H1 (cell line): Measurements from ENCODE around the gene NEURL1. TPM values are rescaled to one million over a fixed set of nuclear protein-coding genes. Genes with fewer than 3 reads are reported as not detected.
A peak's percentile ranks its signal among the peaks of the same experiment; 100 is the strongest.

Experiments
- CTCF ChIA-PET: fragments of 300-600 bp; sonication (Branson Sonifier 250); formaldehyde crosslinking; loops from one replicate; lab custom pipeline; 2021; ENCODE audit not compliant: partially characterized antibody; lab: Charles Lee
- POLR2A ChIA-PET: fragments of 300-600 bp; sonication (Branson Sonifier 250); formaldehyde crosslinking; loops from one replicate; lab custom pipeline; 2021; ENCODE audit warnings: inconsistent platforms; ENCODE audit not compliant: partially characterized antibody; lab: Charles Lee
- DNase-seq, 2 experiments: peaks; one replicate each; pipeline versions ENCODE4 v3.0.0 to v3.0.0-alpha.2; 2010 to 2022; ENCODE audit warnings: low spot score in 2 of 2, low read depth in 1 of 2, mixed read lengths in 1 of 2
- FAIRE-seq: peaks from 2 replicates; lab custom pipeline; 2011; peaks lifted over from hg19 to GRCh38; lab: Jason Lieb, UNC
- H2AFZ ChIP-seq: 2 replicates; pipeline ENCODE4 v1.8.1; 2012; ENCODE audit warnings: low read length, inconsistent platforms
- H2AK5ac ChIP-seq: 2 replicates; pipeline ENCODE4 v1.6.1; 2013; ENCODE audit warnings: low read depth, low read length
- H2BK120ac ChIP-seq: replicated peaks from 2 replicates; pipeline ENCODE3; 2013; ENCODE audit warnings: low read depth, low read length, inconsistent platforms
- H2BK12ac ChIP-seq: 2 replicates; pipeline ENCODE4 v1.6.1; 2013; ENCODE audit warnings: low read depth, low read length
- H2BK15ac ChIP-seq: 2 replicates; pipeline ENCODE4 v1.6.1; 2013; ENCODE audit warnings: low read length
- H2BK20ac ChIP-seq: 2 replicates; pipeline ENCODE4 v1.6.1; 2013; ENCODE audit warnings: low read length
- H2BK5ac ChIP-seq: 2 replicates; pipeline ENCODE4 v1.6.1; 2013; ENCODE audit warnings: low read depth, low read length
- H3K14ac ChIP-seq: 2 replicates; pipeline ENCODE4 v1.6.1; 2013; ENCODE audit warnings: inconsistent platforms; ENCODE audit not compliant: insufficient read length
- H3K18ac ChIP-seq: 2 replicates; pipeline ENCODE4 v1.6.1; 2013; ENCODE audit warnings: low read length; ENCODE audit errors: extremely low read depth
- H3K23ac ChIP-seq: 2 replicates; pipeline ENCODE4 v1.6.1; 2013; ENCODE audit warnings: inconsistent platforms; ENCODE audit not compliant: insufficient read length
- H3K23me2 ChIP-seq: 2 replicates; pipeline ENCODE4 v1.6.1; 2013; ENCODE audit warnings: low read depth, low read length
- H3K27ac ChIP-seq: 2 replicates; pipeline ENCODE4 v1.6.1; 2011; ENCODE audit warnings: low read depth, low read length, inconsistent platforms
- H3K27me3 ChIP-seq, 4 experiments: replicated peaks in 1 of 4; 1 replicate in 1 of 4; 2 replicates in 3 of 4; pipeline versions ENCODE4 v1.6.1 to v1.8.1; 2011 to 2013; ENCODE audit warnings: low read length in 3 of 4, mild to moderate bottlenecking in 3 of 4, inconsistent platforms in 2 of 4, mixed read lengths in 2 of 4, moderate library complexity in 1 of 4; ENCODE audit not compliant: control insufficient read depth in 3 of 4, insufficient read depth in 3 of 4; ENCODE audit errors: extremely low read depth in 1 of 4
- H3K36me3 ChIP-seq, 4 experiments: 2 replicates each; pipeline versions ENCODE4 v1.6.1 to v1.8.1; 2011 to 2013; ENCODE audit warnings: mild to moderate bottlenecking in 4 of 4, low read length in 3 of 4, moderate library complexity in 2 of 4, control low read depth in 1 of 4, inconsistent platforms in 1 of 4; ENCODE audit not compliant: insufficient read depth in 4 of 4, control insufficient read depth in 2 of 4
- H3K4ac ChIP-seq: replicated peaks from 2 replicates; pipeline ENCODE3; 2013; ENCODE audit warnings: low read length, low read depth, mixed read lengths, inconsistent platforms; ENCODE audit not compliant: insufficient read length
- H3K4me1 ChIP-seq, 4 experiments: replicated peaks in 1 of 4; 1 replicate in 1 of 4; 2 replicates in 3 of 4; pipeline versions ENCODE4 v1.6.1 to v1.8.1; 2011 to 2013; ENCODE audit warnings: low read length in 3 of 4, inconsistent platforms in 2 of 4, mixed read lengths in 1 of 4; ENCODE audit not compliant: insufficient read depth in 4 of 4, control insufficient read depth in 3 of 4
- H3K4me2 ChIP-seq, 2 experiments: 2 replicates each; pipeline versions ENCODE4 v1.6.1 to v1.8.1; 2011 to 2013; ENCODE audit warnings: low read depth in 2 of 2, low read length in 2 of 2, control low read depth in 1 of 2, inconsistent platforms in 1 of 2, mild to moderate bottlenecking in 1 of 2; ENCODE audit not compliant: insufficient read depth in 1 of 2
- H3K4me3 ChIP-seq, 4 experiments: fragments of 200-600, 300-600 bp in 1 of 4; sonication (generic), shearing (Covaris generic), sonication (Bioruptor Twin) in 1 of 4; 2 replicates each; pipeline versions ENCODE4 v1.5.1 to v1.8.1; 2011 to 2016; ENCODE audit warnings: low read length in 4 of 4, low read depth in 3 of 4, control low read depth in 2 of 4, inconsistent platforms in 2 of 4, mild to moderate bottlenecking in 2 of 4, mixed read lengths in 1 of 4, moderate library complexity in 1 of 4; ENCODE audit not compliant: insufficient read depth in 2 of 4; ENCODE audit errors: extremely low read depth in 1 of 4
- H3K56ac ChIP-seq: replicated peaks from 2 replicates; pipeline ENCODE3; 2013; ENCODE audit warnings: low read depth, mild to moderate bottlenecking, mixed read lengths, low read length, inconsistent platforms; ENCODE audit not compliant: insufficient read length
- H3K79me1 ChIP-seq: 2 replicates; pipeline ENCODE4 v1.6.1; 2013; ENCODE audit warnings: low read depth, low read length, control low read depth
- H3K79me2 ChIP-seq, 2 experiments: 2 replicates each; pipeline versions ENCODE4 v1.6.1 to v1.8.1; 2012 to 2013; ENCODE audit warnings: low read length in 2 of 2, mild to moderate bottlenecking in 2 of 2, inconsistent platforms in 1 of 2; ENCODE audit not compliant: insufficient read depth in 2 of 2, control insufficient read depth in 1 of 2
- H3K9ac ChIP-seq, 4 experiments: replicated peaks in 1 of 4; 1 replicate in 1 of 4; 2 replicates in 3 of 4; pipeline versions ENCODE4 v1.6.1 to v1.8.1; 2011 to 2013; ENCODE audit warnings: low read depth in 3 of 4, low read length in 3 of 4, control low read depth in 2 of 4, mild to moderate bottlenecking in 2 of 4, moderate library complexity in 2 of 4, inconsistent platforms in 1 of 4; ENCODE audit errors: extremely low read depth in 1 of 4
- H3K9me3 ChIP-seq, 2 experiments: 2 replicates each; pipeline versions ENCODE4 v1.6.1 to v1.8.1; 2012 to 2013; ENCODE audit warnings: mild to moderate bottlenecking in 2 of 2, moderate library complexity in 2 of 2, control low read depth in 1 of 2, inconsistent platforms in 1 of 2, low read depth in 1 of 2, low read length in 1 of 2, mixed read lengths in 1 of 2; ENCODE audit not compliant: insufficient read depth in 2 of 2
- H4K20me1 ChIP-seq, 2 experiments: replicated peaks in 1 of 2; 2 replicates each; pipeline versions ENCODE3 to v1.8.1; 2011 to 2013; ENCODE audit warnings: inconsistent platforms in 2 of 2, low read length in 2 of 2, mild to moderate bottlenecking in 1 of 2; ENCODE audit not compliant: insufficient read depth in 2 of 2, control insufficient read depth in 1 of 2
- H4K5ac ChIP-seq: 2 replicates; pipeline ENCODE4 v1.6.1; 2013; ENCODE audit warnings: low read length, low read depth, mixed read lengths, inconsistent platforms; ENCODE audit not compliant: insufficient read length
- H4K8ac ChIP-seq: 2 replicates; pipeline ENCODE4 v1.8.0; 2013; ENCODE audit warnings: mild to moderate bottlenecking, moderate library complexity, low read length, inconsistent platforms; ENCODE audit not compliant: insufficient read depth; ENCODE audit errors: extremely low read depth
- H4K91ac ChIP-seq: replicated peaks from 2 replicates; pipeline ENCODE3; 2013; ENCODE audit warnings: low read length, mixed read lengths, inconsistent platforms; ENCODE audit not compliant: insufficient read length
- ASH2L ChIP-seq: fragments of 200-600, 300-600 bp; sonication (generic); IDR thresholded peaks from one replicate; pipeline ENCODE4 v1.7.1; 2017; ENCODE audit warnings: low read length
- BACH1 ChIP-seq: IDR thresholded peaks from 2 replicates; pipeline ENCODE4 v1.6.1; 2012; ENCODE audit warnings: low read length, improper control_type of control experiment
- EZH2 ChIP-seq: fragments of 200-600 bp; sonication (generic); IDR thresholded peaks from 2 replicates; pipeline ENCODE4 v1.7.1; 2012; ENCODE audit warnings: low read depth, mild to moderate bottlenecking, moderate library complexity, low read length, inconsistent platforms; ENCODE audit not compliant: severe bottlenecking
- RAD21 ChIP-seq, 2 experiments: IDR thresholded peaks in 1 of 2; conservative IDR thresholded peaks in 1 of 2; 2 replicates each; pipeline ENCODE4 v1.6.1; 2011; ENCODE audit warnings: low read depth in 2 of 2, low read length in 2 of 2, improper control_type of control experiment in 1 of 2, inconsistent platforms in 1 of 2, mild to moderate bottlenecking in 1 of 2, moderate library complexity in 1 of 2
- RXRA ChIP-seq: IDR thresholded peaks from 2 replicates; pipeline ENCODE4 v1.6.1; 2011; ENCODE audit warnings: low read depth, mild to moderate bottlenecking, low read length, moderate library complexity; ENCODE audit not compliant: insufficient read depth
- SIN3A ChIP-seq, 2 experiments: IDR thresholded peaks in 1 of 2; conservative IDR thresholded peaks in 1 of 2; 2 replicates each; pipeline ENCODE4 v1.6.1; 2011 to 2012; ENCODE audit warnings: low read length in 2 of 2, improper control_type of control experiment in 1 of 2, low read depth in 1 of 2, mild to moderate bottlenecking in 1 of 2
- SP1 ChIP-seq: IDR thresholded peaks from 2 replicates; pipeline ENCODE4 v1.6.1; 2011; ENCODE audit warnings: low read depth, low read length
- ZNF274 ChIP-seq: IDR thresholded peaks from 2 replicates; pipeline ENCODE4 v1.7.0; 2012; ENCODE audit warnings: low read length, borderline replicate concordance; ENCODE audit errors: extremely low read depth
- WGBS, 2 experiments: shearing (Covaris generic) in 1 of 2; methylation state at CpG; one replicate each; pipeline versions ENCODE4 v1.1.6 to v1.1.7; 2013 to 2015; ENCODE audit warnings: low lambda C conversion rate in 2 of 2, mixed read lengths in 2 of 2, inconsistent platforms in 1 of 2, low coverage in 1 of 2, missing lambda C conversion rate in 1 of 2; ENCODE audit not compliant: insufficient replicate concordance in 2 of 2, insufficient coverage in 1 of 2, insufficient read length in 1 of 2; ENCODE audit errors: extremely low coverage in 1 of 2, missing lambda C conversion rate in 1 of 2; 5-methylcytosine and 5-hydroxymethylcytosine counted together
- polyA plus RNA-seq, 7 experiments: library from polyadenylated mRNA; depleted of rRNA in 3 of 7; stranded (reverse) in 5 of 7; unstranded in 2 of 7; fragments of >200 nt in 5 of 7; fragments of 200-250 nt in 2 of 7; gene quantifications; 1 replicate in 5 of 7; 2 replicates in 1 of 7; 4 replicates in 1 of 7; pipeline versions ENCODE4 v1.2.1 to v1.2.3, GENCODE V29; 2011 to 2013; ENCODE audit warnings: missing spikeins in 2 of 7, mixed read lengths in 2 of 7
- total RNA-seq: library from RNA; stranded (reverse); fragmentation: NEBNext Ultra II Directional; extraction: Animal tissue kit (Norgen Biotek cat#: 25700); gene quantifications from 2 replicates; pipeline ENCODE4 v1.2.1, GENCODE V29; 2021

The NEURL1 gene
- total and polyA plus RNA-seq, 2 of the 8 experiments (the other 6 are each of a cell fraction or from before 2014, with no cell fraction given): 0.54 to 0.58 TPM

GRCh38 chr10:103451831-103452505 is 41.5 kb upstream of the NEURL1 start, which contains the start of gene CALHM2:
Gene CALHM2, minus strand, starts transcription at chr10:103452370. Its CDS starts 2,429 bp downstream, at chr10:103449941.
- H3K4me2 ChIP-seq: peak within 1 kb of the TSS; percentile 35 to 87
- H2BK20ac ChIP-seq: no peak within 1 kb of the TSS
- DNase-seq (peak in 1 of 2 experiments; percentile 72), FAIRE-seq (no peak)
- 0 out of 2 replicates have a peak within 1 kb of the TSS, but pooled peaks have one; percentile 72 for H2BK15ac ChIP-seq
- peak within 1 kb of the TSS; percentile 32; the same call in 1 of the 2 replicates for H3K18ac ChIP-seq
- no peak within 1 kb of the TSS for H3K23ac ChIP-seq
- H3K23me2 ChIP-seq: peaks cover 3% of the 10 kb centered on the region; the same call in 1 of the 2 replicates
- H4K8ac ChIP-seq: peak within 1 kb of the TSS; percentile 84
- no peak within 1 kb of the TSS for H3K14ac ChIP-seq
- no peaks in the 10 kb centered on the region for H3K79me1 ChIP-seq
- no peaks in the 10 kb centered on the region for H3K79me2 ChIP-seq
- ChIA-PET CTCF (interaction anchor here (0.6 to 5.8 kb wide), 13 partner anchors 10 to 113 kb away, joined by 3 to 47 read pairs (median 4); partner anchors contain the start of gene CALHM3), POLR2A (interaction anchor here (0.8 to 3.2 kb wide), 6 partner anchors 8 to 37 kb away, joined by 3 to 12 read pairs (median 4); no protein-coding TSS in a partner anchor)
- peaks cover 3 to 5% of the 10 kb centered on the region in 2 experiments for H4K20me1 ChIP-seq
- H2AFZ ChIP-seq: no peak within 1 kb of the TSS
- H3K27ac ChIP-seq: no peak within 1 kb of the TSS
- H3K36me3 ChIP-seq: peaks cover 0 to 7% (median 5%) of the 10 kb centered on the region in 4 experiments; a peak in 3 of 8 replicates
- no peak within 1 kb of the TSS for H4K5ac ChIP-seq
- H2BK5ac ChIP-seq: no peak within 1 kb of the TSS
- H3K4me1 ChIP-seq: peaks cover 0 to 15% (median 4%) of the 10 kb centered on the region in 4 experiments; a peak in 5 of 7 replicates
- no peaks in the 10 kb centered on the region; a peak in 2 of 7 replicates for H3K27me3 ChIP-seq
- peak within 1 kb of the TSS; percentile 50 for H4K91ac ChIP-seq
- no peak within 1 kb of the TSS for H2AK5ac ChIP-seq
- TF ChIP-seq SIN3A (conservative IDR thresholded peaks at IDR 0.05 in 1 of 2, IDR thresholded peaks at IDR 0.05 in 1 of 2; ENCODE audit: low read depth in 1 of 2, low read length in 2 of 2) (0 out of 4 replicates have a peak, but pooled peaks of 1 of the 2 experiments have one; percentile 35), BACH1 (no peak), RXRA (no peak), ZNF274 (no peak), ASH2L (peak; percentile 44), RAD21 (IDR thresholded peaks at IDR 0.05 in 1 of 2, conservative IDR thresholded peaks at IDR 0.05 in 1 of 2; ENCODE audit: low read depth in 2 of 2, low read length in 2 of 2) (0 out of 4 replicates have a peak, but pooled peaks of 1 of the 2 experiments have one; percentile 7), SP1 (0 out of 2 replicates have a peak, but pooled peaks have one; percentile 26), EZH2 (peak; percentile 15)
- WGBS, 2 experiments: 44% methylated on average over 22 of the region's 32 CpGs; no CpG with 5 or more reads in 1 of the 2 experiments
- H2BK120ac ChIP-seq: no peak within 1 kb of the TSS
- H3K4me3 ChIP-seq: peak within 1 kb of the TSS; percentile 5 to 61 (median 44); a peak in 7 of 8 replicates
- H3K4ac ChIP-seq: no peak within 1 kb of the TSS
- no peak within 1 kb of the TSS for H3K56ac ChIP-seq
- no peaks in the 10 kb centered on the region for H3K9me3 ChIP-seq
- no peak within 1 kb of the TSS; a peak in 2 of 7 replicates for H3K9ac ChIP-seq
- H2BK12ac ChIP-seq: no peak within 1 kb of the TSS
